ENCODE results near the gene F7. TPM values are rescaled to one million over a fixed set of nuclear protein-coding genes. Genes with fewer than 3 reads are reported as not detected.
A peak's percentile ranks its signal among the peaks of the same experiment; 100 is the strongest.

The F7 gene
- total RNA-seq, 2 donors from 2014 or later = 0.20 TPM; not detected in 1

DNA sequence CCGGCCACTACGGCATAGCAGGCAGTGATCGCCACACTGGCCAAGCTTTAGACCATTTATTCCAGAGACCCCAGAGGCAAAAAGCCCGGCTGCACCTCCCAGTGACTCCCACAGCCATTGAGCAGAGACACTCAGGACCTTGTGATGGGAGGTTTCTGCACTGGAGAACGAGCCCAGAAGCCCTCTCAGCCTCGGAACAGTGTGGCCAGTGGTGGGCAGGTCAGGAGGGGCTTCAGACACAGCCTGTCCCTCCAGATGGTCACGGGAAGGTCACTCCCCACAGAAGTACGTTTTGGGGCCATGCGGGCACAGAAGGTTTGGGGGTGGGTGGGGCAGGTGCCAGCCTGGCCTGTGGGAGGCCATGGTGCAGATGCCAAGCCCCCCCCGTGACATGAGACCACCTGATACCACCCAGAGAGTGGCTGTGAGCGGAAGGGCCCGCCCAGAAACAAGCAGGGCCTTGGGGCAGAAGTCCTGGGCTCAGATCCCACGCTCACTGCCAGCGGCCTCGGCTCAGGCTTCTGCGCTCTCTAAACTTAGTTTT is 16.4 kb downstream of the F7 start:
- H3K27me3 ChIP-seq = no peaks in the 10 kb centered on the region
- TF ChIP-seq, protein P1, sequence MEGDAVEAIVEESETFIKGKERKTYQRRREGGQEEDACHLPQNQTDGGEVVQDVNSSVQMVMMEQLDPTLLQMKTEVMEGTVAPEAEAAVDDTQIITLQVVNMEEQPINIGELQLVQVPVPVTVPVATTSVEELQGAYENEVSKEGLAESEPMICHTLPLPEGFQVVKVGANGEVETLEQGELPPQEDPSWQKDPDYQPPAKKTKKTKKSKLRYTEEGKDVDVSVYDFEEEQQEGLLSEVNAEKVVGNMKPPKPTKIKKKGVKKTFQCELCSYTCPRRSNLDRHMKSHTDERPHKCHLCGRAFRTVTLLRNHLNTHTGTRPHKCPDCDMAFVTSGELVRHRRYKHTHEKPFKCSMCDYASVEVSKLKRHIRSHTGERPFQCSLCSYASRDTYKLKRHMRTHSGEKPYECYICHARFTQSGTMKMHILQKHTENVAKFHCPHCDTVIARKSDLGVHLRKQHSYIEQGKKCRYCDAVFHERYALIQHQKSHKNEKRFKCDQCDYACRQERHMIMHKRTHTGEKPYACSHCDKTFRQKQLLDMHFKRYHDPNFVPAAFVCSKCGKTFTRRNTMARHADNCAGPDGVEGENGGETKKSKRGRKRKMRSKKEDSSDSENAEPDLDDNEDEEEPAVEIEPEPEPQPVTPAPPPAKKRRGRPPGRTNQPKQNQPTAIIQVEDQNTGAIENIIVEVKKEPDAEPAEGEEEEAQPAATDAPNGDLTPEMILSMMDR (IDR thresholded peaks at IDR 0.05) = no peak
- DNase-seq (ENCODE audit: low spot score) = no peak
- peak overlapping the region in 1 of 2 donors; percentile 42 for H3K4me3 ChIP-seq
- H3K36me3 ChIP-seq = no peaks in the 10 kb centered on the region
- no peaks in the 10 kb centered on the region for H3K9me3 ChIP-seq
- H3K4me1 ChIP-seq = peaks cover 0 to 12% of the 10 kb centered on the region in 2 donors
- H3K27ac ChIP-seq = peak overlapping the region; percentile 64

DNA sequence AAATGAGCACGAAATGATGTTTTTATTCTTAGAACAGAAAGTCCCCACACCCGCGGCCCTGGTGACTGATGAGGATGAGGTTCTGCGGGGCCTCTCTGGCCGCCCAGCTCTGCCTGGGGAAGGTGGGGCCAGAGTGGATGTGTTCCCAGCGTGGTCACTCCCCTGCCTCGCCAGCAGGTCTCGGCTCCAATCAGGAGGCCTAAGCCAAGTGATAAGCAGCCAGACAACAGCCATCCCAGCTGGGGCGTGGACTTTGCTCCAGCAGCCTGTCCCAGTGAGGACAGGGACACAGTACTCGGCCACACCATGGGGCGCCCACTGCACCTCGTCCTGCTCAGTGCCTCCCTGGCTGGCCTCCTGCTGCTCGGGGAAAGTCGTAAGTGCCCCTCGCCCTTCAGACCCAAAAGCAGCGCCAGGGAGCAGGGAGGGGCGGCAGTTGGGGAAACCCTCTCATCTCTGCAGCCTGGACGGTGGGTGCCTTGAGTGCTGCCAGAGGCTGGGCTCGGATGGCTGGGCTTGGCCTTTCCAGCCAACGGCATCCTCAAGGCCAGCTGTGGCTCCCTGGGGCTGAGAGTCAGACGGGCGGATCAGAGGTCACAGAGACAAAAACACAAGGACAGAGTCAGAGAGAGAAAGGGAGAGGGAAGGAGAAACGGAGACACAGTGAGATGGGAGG is 17.1 kb downstream of the F7 start, which contains the start of gene F10:
Gene F10 (plus strand): TSS at position 250 of the 676 bp plus-strand sequence. CDS start 57 bp downstream, at position 307.
- H3K27ac ChIP-seq = peak within 1 kb of the TSS; percentile 64
- H3K36me3 ChIP-seq = no peaks in the 10 kb centered on the region
- H3K4me1 ChIP-seq = peaks cover 0 to 12% of the 10 kb centered on the region in 2 donors
- DNase-seq (ENCODE audit: low spot score) = peak; percentile 80
- H3K9me3 ChIP-seq = no peaks in the 10 kb centered on the region
- TF ChIP-seq, protein P1 (IDR thresholded peaks at IDR 0.05) = peak in 1 of 2 donors; percentile 21
- H3K4me3 ChIP-seq = peak within 1 kb of the TSS; percentile 16 to 42
- H3K27me3 ChIP-seq = no peaks in the 10 kb centered on the region

DNA sequence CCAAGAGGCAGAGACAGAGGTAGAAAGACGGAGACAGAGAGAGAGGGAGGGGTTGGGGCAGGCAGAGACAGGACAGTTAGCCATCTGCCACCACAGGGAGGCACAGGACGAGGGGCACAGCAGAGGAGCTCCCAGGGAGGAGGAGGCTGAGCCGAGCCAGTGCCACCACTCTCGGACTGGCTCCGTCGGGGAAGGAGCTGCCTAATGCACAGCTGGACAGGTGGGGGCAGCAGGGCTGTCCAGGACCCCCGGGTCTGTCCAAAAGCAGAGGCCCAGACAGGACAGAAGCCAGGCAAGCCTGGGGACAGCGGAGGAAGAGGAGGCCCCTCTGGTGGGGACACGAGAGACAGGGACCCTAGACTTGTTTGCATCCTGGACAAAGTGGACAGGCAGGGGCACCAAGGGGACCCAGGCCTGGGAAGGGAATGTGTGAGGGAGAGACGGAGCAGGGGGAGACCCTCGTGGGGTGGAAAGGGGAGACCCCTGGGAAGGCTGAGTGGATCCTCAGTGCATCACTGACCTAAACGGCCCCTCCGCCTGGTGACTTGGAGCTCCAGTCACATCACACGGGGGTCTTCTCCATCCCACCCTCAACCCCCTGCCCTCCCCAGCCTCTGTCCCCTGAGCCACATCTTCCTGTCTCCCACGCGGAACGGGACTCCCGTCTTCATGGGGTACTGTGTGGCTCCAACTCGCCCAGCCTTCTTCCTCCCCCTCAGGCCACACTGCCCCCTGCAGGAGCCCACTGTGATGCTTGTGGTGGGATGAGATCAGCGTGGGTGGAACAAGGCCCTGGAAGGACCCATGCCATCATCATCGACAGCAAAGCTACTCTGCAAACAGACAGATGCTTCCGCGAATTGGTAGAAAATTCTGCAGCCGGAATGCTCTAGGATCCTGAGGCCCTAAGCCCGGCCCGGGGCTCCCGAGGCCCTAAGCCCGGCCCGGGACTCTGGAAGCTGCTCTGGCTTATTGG is 17.9 kb downstream of the F7 start:
- TF ChIP-seq, protein P1 (IDR thresholded peaks at IDR 0.05) = no peak
- Histone ChIP-seq H3K36me3 (no peaks in the 10 kb centered on the region), H3K9me3 (no peaks in the 10 kb centered on the region), H3K27me3 (no peaks in the 10 kb centered on the region), H3K4me3 (peak overlapping the region; percentile 16 to 42), H3K27ac (peak overlapping the region; percentile 32 to 64), H3K4me1 (peaks cover 0 to 12% of the 10 kb centered on the region in 2 donors)
- no peak for DNase-seq (ENCODE audit: low spot score)

DNA sequence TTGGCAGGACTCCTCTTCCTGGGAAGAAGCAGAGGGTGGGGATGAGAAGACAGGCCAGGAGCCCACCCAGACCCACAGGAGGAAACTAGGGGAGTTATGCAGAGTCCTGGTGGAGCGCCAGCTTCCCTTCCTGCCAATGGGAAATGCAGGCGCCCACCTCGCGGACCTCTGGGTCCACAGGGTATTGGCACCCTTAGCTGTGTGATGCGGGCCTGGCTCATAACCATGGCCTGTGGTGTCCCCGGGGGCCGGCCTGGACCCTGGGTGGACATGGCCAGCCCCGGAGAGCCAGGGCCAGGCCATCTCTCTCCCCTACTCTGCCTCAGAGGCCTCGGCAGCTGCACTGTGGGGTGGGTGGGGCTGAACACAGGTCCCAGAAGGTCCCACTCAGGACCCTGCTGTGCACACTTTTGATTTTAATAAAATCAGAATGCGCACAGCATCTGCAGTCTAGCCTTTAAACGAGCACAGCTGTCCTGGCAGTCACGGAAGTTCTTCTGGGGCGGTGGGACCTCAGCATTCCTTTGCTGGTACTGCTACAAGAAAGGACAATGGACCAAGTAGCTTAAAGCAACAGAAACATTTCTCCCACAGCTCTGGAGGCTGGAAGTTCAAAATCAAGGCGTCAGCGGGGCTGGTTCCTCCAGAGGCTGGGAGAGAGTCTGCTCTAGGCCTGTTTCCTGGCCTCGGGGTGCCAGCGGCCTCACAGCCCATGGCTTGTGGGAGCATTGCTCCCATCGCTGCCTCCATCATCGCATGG is 18.8 kb downstream of the F7 start:
- Histone ChIP-seq H3K9me3 (no peaks in the 10 kb centered on the region), H3K4me3 (no peak overlapping the region), H3K4me1 (peaks cover 0 to 12% of the 10 kb centered on the region in 2 donors), H3K27me3 (no peaks in the 10 kb centered on the region), H3K27ac (no peak overlapping the region), H3K36me3 (no peaks in the 10 kb centered on the region)
- no peak for DNase-seq (ENCODE audit: low spot score)
- TF ChIP-seq, protein P1 (IDR thresholded peaks at IDR 0.05) = no peak
